ENCODE data around the gene HSD17B10.
"Not testable (repeated sequence)": the region's sequence is repeated elsewhere in the genome, so short reads cannot be mapped to it uniquely, and the experiment has no call there.

HSD17B10 gene

DNA sequence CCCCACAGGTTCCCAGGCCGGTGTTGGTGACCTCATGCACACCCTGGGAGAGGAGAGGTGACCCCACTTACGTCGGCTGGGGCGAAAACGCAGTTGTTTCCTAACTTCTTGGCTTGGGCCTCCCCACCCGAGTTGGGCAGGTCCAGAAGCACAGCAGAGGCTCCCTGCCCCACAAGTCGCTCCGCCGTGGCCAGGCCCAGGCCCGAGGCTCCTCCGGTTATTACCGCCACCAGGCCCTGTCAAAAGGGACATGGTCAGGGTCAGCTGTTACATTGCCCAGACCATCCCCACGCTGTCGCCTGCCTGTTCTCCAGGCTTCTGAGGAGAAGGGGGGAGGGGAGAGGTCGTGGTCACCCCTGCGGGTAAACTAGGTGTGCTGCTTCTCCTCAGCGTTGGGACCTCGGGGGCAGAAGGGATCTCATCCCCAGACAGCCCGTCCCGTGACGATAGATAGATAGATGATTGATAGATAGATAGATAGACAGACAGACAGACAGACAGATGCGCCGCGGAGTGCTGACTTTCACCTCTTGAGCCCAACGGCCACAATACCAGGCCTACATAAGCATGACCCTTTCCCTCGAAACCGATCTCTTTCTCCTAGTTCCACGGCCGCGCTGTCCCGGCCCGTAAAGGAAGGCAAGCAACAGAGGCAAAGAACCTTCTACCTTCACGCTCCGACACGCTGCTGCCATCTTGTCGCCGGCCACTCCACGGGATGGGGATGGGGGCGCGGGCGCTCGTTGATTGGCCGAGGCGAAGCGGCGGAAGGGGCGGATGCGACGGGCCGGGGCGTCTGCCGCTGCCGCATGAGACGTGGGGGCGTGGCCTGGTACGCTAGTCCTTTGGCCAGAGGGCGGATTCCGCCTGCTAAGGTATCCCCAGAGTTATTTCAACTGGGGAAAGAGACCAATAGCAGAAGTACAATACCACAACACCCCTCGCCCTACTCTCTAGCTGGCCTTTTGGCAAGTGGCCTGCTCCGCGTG is at the start of gene HSD17B10:
Gene HSD17B10, minus strand, starts transcription at position 720 of the 989 bp plus-strand sequence. Its CDS starts 25 bp downstream, at position 695.
- DNase-seq (ENCODE audit: low read depth in 2 of 2), result peak; percentile 73 to 78

DNA sequence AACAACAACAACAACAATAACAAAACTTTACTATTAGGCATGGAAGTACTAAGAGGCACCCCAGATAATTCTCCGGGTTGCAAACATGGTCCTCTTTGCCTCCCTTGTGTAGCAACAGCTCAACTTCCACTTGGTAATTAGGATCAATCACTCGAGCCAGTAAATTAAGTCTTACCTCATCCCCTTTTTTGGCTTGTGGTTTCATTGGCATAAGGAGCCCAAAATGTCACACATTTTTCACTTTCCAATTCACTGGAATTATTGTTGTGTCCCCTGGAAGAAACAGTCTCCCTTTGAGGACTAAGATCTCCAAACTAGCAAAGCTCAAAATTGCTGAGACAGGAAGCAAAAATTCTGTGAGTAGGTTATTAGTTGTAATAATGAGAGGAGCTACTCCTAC is 49.2 kb upstream of the HSD17B10 start:
- DNase-seq (ENCODE audit: low read depth in 2 of 2), result no peak

GRCh38 chrX:53481816-53482465 is 47.8 kb upstream of the HSD17B10 start:
- peak; percentile 13 to 38 for DNase-seq (ENCODE audit: low read depth in 2 of 2)

GRCh38 chrX:53481093-53481492 is 46.9 kb upstream of the HSD17B10 start:
- no peak for DNase-seq (ENCODE audit: low read depth in 2 of 2)

- DNase-seq (ENCODE audit: low read depth in 2 of 2), result no peak
These were observed 45.1 kb upstream of the HSD17B10 start for GRCh38 chrX:53479301-53479700.

- DNase-seq (ENCODE audit: low read depth in 2 of 2), result no peak
These were observed 42.2 kb upstream of the HSD17B10 start for GRCh38 chrX:53476371-53476770.

DNA sequence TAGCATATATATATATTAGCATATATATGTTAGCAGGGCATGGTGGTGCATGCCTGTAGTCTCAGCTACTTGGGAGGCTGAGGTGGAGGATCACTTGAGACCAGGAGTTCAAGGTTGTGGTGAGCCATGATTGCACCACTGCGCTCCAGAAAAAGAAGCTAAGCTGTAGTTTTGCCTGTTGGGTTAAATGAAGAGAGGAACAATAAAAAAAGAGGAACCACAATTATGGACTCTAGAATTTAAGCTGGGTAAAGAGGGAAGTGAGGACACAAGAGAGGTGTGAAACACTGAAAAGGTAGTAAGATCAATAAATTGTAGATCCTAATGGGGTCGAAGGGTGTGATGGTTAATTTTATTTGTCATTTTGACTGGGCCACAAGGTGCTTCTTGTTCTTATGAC is 40.5 kb upstream of the HSD17B10 start:
- DNase-seq (ENCODE audit: low read depth in 2 of 2), result no peak

DNA sequence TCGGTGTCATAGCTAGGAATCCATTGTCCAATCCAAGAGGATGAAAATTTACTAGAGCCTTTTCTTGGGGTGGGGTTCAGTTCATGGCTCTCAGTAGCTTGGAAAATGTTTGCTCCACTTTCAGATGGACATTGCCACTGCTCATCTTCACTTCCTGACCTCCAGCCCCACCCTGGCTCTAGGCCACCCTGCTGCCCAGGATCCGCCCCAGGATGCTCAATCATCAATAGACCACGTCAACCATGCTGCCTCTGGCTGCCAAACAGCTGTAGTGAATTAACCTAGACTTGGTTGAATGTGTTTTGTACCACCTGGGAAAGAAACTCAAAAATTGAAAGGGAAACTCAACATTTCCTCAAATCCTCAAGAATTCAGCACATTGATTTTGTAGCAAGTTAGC is 37.2 kb upstream of the HSD17B10 start:
- DNase-seq (ENCODE audit: low read depth in 2 of 2), result no peak

DNA sequence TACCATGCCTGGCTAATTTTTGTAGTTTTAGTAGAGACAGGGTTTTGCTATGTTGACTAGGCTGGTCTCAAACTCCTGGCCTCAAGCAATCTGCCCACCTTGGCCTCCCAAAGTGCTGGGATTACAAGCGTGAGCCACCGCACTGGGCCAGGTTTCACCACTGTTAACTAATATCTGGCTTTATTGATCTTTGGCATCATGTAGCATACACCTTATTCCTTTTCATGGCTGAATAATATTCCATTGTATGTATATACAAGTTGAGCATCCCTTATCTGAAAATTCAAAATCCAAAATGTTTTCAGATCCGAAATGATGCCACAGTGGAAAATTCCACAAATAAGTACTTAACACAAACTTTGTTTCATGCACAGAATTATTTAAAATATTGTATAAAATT is 34.5 kb upstream of the HSD17B10 start:
- DNase-seq (ENCODE audit: low read depth in 2 of 2), result not testable (repeated sequence)

- DNase-seq (ENCODE audit: low read depth in 2 of 2), result no peak
These were observed 23.9 kb upstream of the HSD17B10 start for GRCh38 chrX:53458082-53458481.

GRCh38 chrX:53456254-53456653 is 22.1 kb upstream of the HSD17B10 start:
- no peak for DNase-seq (ENCODE audit: low read depth in 2 of 2)

GRCh38 chrX:53452812-53453211 is 18.6 kb upstream of the HSD17B10 start:
- no peak for DNase-seq (ENCODE audit: low read depth in 2 of 2)

DNA sequence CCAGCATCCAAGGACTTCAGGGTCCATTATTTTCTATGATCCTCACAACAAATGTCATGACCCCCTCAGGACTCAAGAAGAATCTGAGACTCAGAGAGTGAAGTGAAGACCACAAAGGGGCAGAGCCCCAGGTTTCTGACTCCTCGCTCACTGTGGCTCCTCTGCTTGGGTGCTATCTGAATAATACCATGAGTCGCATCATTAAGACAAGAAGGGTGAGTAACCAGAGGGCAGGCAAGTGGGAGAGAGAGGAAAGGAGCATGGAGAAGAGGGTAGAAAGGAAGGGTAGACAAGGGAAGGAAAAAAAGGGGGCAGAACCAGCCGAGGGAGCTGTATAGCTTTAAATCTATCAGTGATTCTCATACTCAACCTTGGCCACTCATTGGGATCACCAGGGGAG is 15.5 kb upstream of the HSD17B10 start:
- no peak for DNase-seq (ENCODE audit: low read depth in 2 of 2)

- DNase-seq (ENCODE audit: low read depth in 2 of 2), result no peak
These were observed 13.3 kb upstream of the HSD17B10 start for GRCh38 chrX:53447441-53447840.

GRCh38 chrX:53445977-53446376 is 11.8 kb upstream of the HSD17B10 start:
- peak; percentile 18 to 22 for DNase-seq (ENCODE audit: low read depth in 2 of 2)

DNA sequence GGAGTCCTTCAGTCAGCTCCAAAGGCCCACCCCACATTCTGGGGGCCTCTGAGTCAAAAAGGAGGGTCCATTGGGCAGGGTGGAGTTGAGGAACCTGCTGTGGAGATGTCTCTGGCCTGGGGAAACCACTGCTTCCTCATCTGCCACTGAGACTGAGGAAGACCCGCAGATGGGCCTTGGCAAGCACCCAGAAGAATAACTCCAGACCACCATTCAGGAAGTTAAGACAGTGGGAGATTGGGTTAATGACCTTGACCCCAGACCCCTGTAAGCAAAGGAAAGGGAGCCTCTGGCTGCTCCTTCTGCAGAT is 8.1 kb upstream of the HSD17B10 start:
- no peak for DNase-seq (ENCODE audit: low read depth in 2 of 2)

DNA sequence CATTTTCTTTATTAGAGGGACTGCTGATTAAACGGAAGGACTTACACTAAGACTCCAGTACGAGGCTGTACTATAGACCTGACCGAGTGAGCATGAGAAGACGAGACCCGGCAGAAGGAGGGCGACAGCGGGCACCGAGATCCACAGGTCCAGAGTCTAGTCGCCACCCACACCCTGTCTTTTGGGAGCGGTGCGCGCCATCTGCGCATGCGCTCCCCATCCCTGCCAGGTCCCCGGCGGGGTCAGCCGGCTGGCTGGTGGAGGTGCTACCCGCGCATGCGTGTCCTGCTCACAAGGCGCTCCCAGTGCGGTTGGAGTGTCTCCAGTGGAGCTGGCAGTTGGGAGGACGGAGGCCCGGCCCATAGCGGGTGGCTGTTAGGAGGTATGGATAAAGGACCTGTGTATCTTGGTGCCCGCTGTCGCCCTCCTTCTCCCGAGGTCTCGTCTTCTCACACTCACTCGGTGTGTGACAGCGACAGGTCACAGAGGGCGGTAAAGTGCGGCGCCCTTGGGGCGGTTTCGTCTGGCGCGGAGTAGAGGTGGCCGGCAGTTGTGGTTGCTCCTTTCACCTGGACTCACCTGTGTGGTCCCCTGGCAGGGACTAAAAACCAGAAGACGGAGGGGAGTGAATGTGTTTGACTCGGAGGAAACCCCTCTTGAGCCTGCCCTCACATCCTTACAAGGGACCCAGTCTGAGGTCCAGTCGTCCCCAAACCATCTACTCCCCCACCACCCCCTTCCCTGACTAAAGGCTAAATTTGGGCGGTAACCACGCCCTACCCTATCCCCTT is 7.6 kb upstream of the HSD17B10 start:
- DNase-seq (ENCODE audit: low read depth in 2 of 2), result peak; percentile 55 to 69

DNA sequence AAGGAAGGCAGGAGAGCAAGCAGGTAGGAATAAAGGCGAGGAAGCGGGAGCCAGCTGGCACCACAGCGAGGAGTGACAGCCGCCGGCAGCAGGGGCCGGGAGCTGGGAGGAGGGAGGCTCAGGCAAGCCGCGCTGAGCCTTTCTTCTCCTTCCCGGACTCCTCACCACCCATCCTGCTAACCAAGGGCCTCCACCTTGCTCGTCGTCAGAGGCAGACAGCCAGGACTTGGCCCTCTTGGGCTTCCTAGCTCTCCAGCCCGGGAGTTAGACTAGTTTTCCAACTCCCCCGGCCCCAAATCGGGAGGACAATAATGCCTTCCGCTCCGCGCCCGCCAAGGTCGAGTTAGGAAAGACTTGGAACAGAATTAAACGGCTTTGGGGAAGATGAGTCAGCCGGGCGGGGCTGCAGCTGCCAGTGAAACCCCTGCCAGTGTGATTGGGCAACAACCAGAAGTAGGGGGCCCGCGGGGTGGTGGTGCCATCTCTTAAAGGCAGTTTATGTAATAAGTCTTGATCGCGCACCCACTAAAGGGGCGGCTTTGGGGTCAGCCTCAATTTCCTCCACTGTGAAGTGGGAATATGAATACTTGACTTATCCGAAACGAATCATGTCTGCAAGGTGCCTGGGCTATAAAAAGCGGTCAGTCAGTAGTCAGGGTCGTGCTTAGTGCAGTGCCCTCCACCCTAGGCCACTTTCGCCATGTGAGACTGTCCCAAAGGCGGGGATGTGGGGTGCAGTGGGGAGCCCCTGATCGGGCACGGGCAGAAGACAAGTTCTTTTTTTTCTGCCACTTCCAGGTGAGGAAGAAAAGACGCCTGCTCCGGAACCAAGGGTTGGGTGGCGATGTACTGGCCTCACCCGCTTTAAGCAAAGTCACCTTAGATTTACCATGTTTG is 6.7 kb upstream of the HSD17B10 start:
- DNase-seq (ENCODE audit: low read depth in 2 of 2), result peak in 1 of 2 donors; percentile 18

DNA sequence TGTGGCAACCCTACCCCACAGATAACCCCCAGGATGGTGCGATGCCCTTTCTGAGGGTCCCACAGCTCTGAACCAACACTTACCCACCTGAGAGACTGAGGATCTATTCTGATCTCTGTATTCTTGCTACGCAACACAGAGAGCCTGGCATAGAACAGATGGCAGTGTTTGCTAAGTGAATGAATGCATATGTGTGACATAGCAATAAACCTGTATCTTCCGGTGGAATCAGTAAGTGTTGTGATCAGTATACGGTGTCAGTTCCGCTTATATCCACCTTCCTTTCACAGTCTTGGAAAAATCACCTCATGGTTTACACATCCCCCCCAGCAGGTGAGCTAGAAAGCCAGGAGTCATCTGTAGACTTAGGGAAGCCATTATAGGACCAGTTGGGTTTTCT is 5.9 kb upstream of the HSD17B10 start:
- no peak for DNase-seq (ENCODE audit: low read depth in 2 of 2)

- no peak for DNase-seq (ENCODE audit: low read depth in 2 of 2)
These were observed 4.7 kb upstream of the HSD17B10 start for GRCh38 chrX:53438832-53439230.

- DNase-seq (ENCODE audit: low read depth in 2 of 2), result no peak
These were observed 4.1 kb upstream of the HSD17B10 start for GRCh38 chrX:53438174-53438831.

Measured in stimulated activated CD4-positive, alpha-beta T cell treated with anti-CD3 and anti-CD28 coated beads, Interleukin-1b, Interleukin-23, amount 100 ng/mL, for 4 hours (primary cell).